Mononuclear cell (primary cell): ENCODE data around the gene GPR39. TPM values are rescaled to one million over a fixed set of nuclear protein-coding genes. Genes with fewer than 3 reads are reported as not detected.

Experiments used
- H3K27me3 ChIP-seq: 2 replicates; pipeline ENCODE4 v1.6.0; 2011; ENCODE audit warnings: low read length, control low read depth; ENCODE audit not compliant: insufficient read depth
- H3K4me1 ChIP-seq: 2 replicates; pipeline ENCODE4 v1.5.1; 2011; ENCODE audit warnings: mild to moderate bottlenecking, low read length, control low read depth; ENCODE audit not compliant: insufficient read depth
- H3K4me3 ChIP-seq: 2 replicates; pipeline ENCODE4 v1.5.1; 2011; ENCODE audit warnings: mild to moderate bottlenecking, low read length, moderate library complexity
- H3K9me3 ChIP-seq: 2 replicates; pipeline ENCODE4 v1.5.1; 2011; ENCODE audit warnings: low read depth, mild to moderate bottlenecking, control low read depth, low read length
- total RNA-seq: library from RNA; depleted of rRNA; stranded (reverse); fragments of >200 nt; gene quantifications from one replicate; pipeline ENCODE4 v1.2.3, GENCODE V29; 2012

Gene GPR39
- total RNA-seq, 1 donor = not detected

DNA sequence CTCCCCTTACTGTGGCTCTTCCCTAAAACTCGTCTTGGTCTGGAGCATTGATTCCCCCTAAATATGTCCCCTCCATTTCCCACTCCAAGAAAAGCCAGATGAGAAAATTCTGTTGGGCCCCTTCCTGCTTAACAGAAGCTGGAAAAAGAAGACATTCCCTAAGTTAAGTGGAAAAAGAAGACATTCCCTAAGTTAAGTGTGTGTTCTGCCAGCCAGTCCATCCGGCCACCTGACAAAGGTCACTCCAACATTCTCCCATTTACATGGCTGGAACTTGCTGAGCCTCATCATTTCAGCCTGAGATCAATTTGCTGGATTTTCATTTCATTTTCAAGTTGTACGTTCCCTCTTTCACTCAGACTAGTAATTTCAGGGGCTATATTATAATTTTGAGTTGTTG, 201.4 kb downstream of the GPR39 start:
- no peak overlapping the region for H3K4me3 ChIP-seq
- no peaks in the 10 kb centered on the region for H3K4me1 ChIP-seq
- no peaks in the 10 kb centered on the region for H3K27me3 ChIP-seq
- H3K9me3 ChIP-seq = no peaks in the 10 kb centered on the region

DNA sequence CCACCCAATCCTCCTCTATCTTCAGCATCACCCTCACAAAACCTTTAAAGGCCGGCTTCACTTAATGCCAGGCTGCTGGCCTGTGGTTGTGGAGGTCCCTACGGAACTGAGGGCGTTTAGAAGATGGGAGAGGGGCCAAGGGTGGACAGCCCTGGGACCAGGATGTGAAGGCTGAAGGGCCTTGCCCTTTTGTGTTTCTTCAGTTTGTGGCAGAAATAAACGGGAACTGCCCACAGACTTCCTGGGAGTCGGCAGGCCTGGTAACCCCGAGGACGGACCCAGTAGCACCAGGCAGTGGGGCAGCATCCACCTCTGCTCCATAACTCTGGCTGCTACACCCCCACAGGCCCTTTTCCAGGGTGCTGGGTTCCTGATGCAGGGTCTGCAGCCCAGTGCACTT, 202.1 kb downstream of the GPR39 start:
- no peaks in the 10 kb centered on the region for H3K9me3 ChIP-seq
- H3K4me1 ChIP-seq = no peaks in the 10 kb centered on the region
- no peak overlapping the region for H3K4me3 ChIP-seq
- H3K27me3 ChIP-seq = no peaks in the 10 kb centered on the region

DNA sequence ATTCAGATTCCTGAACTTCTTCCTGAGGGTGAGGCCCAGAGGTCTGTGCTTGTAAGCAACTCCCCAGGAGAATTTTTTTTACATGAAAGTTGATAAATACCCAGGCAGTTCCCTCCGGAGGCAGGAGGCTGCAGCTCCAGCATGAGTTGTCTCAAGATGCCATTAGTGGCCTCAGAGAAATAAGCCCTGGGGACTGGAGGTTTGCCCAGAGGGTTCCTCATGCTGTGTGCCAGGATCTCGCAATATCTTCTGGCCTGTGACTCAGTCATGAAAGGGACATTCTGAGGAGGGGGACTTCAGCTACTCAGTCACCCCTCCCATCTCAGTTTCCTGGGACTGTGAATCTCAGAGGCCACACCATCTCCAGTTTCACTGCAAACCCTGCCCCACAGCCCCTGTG, 203.5 kb downstream of the GPR39 start:
- Histone ChIP-seq H3K9me3 (no peaks in the 10 kb centered on the region), H3K4me3 (no peak overlapping the region), H3K27me3 (no peaks in the 10 kb centered on the region), H3K4me1 (no peaks in the 10 kb centered on the region)

DNA sequence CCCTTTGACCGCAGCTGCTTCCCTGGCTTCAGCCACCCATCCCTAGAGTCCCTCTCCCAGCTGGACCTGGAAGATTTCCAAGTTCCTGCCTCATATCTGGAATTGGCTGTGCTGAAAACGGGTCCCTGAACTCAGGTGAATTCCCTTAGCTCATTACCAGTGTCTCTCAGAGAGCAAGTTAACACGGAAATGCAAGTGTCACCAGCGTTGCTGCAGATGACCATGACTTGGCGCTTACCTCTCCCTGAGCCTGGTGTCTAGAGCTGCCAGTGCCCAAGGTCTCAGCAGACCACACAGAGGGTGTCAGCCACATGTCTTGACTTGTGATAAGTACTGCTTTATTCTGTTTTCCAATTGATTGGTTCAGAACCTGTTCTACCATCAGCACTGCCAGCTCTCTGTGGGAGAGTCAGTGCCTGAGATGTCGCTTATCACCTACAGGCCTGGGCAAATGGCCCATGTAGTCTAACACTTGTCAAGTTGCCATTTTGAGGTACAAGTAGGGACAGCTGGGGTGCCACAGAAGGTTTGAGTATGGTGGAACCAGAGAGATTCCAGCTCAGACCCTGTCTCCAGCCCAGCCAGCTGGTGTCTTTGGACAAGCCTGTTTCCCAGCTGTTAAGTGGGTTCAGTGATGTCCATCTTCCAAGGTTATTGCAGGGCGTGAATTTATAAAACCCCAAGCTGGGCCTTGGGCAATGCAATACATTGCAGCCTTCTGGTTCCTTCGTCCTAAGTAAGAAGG, 204.7 kb downstream of the GPR39 start:
- Histone ChIP-seq H3K9me3 (no peaks in the 10 kb centered on the region), H3K4me1 (no peaks in the 10 kb centered on the region), H3K27me3 (no peaks in the 10 kb centered on the region), H3K4me3 (no peak overlapping the region)

DNA sequence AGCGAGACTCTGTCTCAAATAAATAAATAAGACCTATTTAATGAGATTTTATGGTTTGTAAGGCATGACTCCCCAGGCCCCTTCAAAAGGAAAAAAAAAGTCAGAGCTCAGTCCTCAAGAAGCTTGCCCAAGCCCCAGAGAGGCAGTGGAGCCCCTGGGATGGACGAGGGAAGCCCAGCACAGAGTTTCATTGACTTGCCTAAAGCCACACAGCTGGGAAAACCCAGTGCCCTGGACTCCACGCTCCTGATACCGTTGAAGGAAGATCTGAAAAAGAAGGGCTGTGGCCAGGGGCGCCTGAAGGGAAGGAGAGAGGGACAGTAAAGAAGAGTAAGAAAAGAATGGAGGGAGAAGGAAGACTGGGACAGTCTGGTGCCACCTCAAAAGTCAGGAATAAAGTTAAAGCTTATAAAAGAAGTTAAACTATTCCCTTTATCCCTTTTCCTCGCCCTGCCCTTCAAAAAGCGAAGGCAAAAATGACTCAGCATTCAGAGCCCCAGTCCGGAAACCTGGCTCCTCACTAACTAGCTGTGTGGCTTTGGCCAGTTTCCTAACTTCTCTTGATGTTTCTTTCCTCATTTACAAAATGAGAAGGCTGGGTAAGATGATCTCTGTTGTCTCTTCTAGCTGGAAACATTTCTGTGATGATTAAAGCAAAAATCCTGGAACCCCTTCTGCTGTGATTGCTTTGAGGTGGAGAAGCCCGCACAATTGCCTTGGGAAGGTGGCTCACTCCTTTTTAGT, 206.7 kb downstream of the GPR39 start:
- H3K27me3 ChIP-seq = no peaks in the 10 kb centered on the region
- H3K9me3 ChIP-seq = no peaks in the 10 kb centered on the region
- no peaks in the 10 kb centered on the region for H3K4me1 ChIP-seq
- H3K4me3 ChIP-seq = no peak overlapping the region

DNA sequence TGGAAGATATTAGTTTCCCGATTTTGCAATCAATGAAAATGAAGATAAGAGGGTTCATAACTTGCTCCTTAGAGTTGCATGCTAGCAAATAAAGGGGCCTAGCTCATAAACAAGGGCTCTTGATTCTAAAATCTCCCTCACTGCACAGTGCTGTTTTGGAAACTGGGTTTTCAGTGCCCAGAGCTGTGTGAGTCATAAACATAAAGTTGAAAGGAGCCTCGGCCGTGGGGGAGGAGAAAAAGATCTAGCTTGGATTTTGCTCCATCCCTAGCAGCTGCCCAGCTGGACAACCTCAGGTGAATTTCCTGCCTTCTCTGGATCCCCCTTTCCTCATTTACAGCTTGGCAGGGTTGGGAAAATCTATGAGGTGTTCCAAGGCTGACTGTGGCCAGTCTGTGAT, 210.9 kb downstream of the GPR39 start:
- Histone ChIP-seq H3K4me1 (no peaks in the 10 kb centered on the region), H3K27me3 (no peaks in the 10 kb centered on the region), H3K9me3 (no peaks in the 10 kb centered on the region), H3K4me3 (no peak overlapping the region)

DNA sequence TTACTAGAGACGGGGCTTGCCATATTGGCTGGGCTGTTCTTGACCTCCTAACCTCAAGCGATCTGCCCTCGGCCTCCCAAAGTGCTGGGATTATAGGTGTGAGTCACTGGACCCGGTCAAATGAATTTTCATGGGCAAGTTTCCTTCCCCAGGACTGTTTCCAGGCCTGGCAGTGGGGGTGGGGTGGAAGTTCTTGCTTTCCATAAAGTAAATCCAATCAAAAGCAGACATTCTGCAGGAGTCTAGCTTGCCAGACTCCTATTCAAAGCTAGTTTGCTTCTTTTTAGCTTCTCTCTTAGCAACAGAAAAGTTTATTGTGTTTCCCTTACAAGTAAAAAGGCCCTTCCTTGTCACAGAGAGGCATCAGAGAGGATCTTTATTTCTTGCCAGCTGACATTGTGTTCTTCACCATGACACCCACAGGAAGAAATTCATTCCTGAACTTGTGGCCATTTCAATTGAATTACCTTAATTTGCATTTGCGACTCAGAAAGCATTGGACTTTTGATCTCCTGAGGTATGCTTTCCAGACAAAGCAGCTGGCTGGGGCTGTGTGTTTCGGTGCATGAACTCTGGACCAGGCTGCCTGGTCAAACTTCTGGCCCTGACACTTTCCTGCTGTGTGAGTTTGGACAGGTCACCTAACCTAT, 215.5 kb downstream of the GPR39 start:
- no peak overlapping the region for H3K4me3 ChIP-seq
- no peaks in the 10 kb centered on the region for H3K27me3 ChIP-seq
- no peaks in the 10 kb centered on the region for H3K4me1 ChIP-seq
- no peaks in the 10 kb centered on the region for H3K9me3 ChIP-seq

DNA sequence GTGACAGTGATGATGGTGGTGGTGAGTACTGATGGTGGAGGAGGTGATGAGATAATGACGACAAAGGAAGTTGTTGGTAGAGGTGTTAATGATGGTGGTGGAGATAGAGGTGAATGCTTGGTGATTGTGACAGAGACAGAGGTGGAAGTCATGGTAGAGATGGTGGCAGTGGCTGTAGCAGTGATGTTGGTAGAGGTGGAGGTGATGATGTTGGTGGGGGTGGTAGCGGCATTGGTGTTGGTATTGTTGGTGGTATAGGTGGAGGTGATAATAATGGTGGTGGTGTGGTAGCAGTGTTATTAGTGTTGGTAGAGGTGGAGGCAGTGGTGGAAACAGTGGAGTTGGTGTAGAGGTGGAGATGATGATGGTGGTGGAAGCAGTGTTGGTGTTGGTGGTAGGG, 217.0 kb downstream of the GPR39 start:
- H3K4me3 ChIP-seq = no peak overlapping the region
- no peaks in the 10 kb centered on the region for H3K27me3 ChIP-seq
- H3K9me3 ChIP-seq = no peaks in the 10 kb centered on the region
- no peaks in the 10 kb centered on the region for H3K4me1 ChIP-seq

DNA sequence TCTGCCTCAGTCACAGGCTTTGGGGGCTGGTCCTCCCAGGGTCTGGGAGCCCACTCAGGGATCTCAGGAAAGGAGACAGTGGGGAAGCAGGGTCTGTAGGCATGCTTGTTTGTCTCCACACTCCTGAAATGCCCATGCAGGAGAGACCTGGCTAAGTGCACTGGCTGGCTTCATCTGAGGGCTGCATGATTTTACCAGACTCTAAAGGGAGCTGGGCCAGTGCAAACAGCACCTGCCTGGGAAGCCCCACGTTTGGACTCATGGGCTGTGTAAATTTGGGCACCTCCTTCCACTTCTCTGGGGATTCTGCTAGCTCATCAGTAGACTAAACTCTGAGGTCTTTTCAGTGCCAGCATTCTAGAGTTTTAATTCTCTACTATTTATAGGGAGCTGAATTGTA, 219.7 kb downstream of the GPR39 start:
- Histone ChIP-seq H3K4me1 (no peaks in the 10 kb centered on the region), H3K4me3 (no peak overlapping the region), H3K27me3 (no peaks in the 10 kb centered on the region), H3K9me3 (no peaks in the 10 kb centered on the region)

DNA sequence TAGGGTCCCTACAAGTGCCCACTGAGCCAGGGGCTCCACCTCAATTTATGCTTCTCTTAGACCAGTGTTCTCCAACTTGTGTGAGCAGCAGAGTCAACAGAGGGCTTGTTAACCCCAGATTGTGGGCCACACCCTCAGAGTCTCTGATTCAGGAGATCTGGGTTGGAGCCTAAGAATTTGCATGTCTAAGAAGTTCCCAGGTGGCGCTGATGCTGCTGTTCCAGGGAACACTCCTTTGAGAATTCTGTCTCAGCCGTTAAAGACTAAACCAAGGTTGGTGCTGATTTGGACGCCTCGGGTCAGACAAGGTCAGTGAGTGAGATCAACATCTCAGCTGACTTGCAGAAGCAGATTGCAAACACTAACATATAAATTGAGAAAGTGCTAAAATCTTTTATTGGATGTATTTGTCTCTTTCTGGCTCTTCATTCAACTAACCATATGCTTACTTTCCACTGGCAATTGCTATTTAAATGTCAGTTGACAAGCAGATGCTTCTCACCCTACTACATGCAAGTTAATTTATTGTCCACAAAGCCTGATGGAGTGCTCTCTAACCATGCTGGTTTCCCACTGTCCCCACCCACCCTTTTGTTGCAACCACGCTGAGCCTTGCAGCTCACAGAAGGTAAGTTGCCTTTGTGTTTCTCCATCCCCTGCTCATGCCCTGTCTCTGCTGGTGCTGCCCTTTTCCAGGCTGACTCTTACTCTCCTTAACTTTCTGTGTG, 221.9 kb downstream of the GPR39 start:
- Histone ChIP-seq H3K27me3 (no peaks in the 10 kb centered on the region), H3K4me3 (no peak overlapping the region), H3K9me3 (no peaks in the 10 kb centered on the region), H3K4me1 (no peaks in the 10 kb centered on the region)

DNA sequence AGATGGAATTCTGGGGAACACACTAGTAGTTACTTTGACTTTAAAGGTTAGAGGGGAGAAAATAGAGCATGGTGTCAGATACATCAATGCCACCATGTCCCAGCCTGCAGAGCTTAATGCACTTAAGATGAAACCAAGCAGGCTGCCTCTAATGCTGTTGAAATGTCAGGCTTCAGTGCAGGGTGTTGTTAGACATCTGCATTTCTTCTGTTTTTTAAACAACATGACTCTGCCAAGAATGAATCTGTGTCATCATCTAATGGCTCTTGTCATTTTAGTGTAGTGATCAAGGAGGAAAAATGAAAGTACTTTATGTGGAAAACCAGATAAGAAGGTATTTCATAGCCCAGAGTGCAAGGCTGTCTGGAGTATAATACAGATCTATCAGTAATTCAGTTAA, 223.5 kb downstream of the GPR39 start:
- H3K27me3 ChIP-seq = no peaks in the 10 kb centered on the region
- no peaks in the 10 kb centered on the region for H3K4me1 ChIP-seq
- H3K9me3 ChIP-seq = no peaks in the 10 kb centered on the region
- no peak overlapping the region for H3K4me3 ChIP-seq

DNA sequence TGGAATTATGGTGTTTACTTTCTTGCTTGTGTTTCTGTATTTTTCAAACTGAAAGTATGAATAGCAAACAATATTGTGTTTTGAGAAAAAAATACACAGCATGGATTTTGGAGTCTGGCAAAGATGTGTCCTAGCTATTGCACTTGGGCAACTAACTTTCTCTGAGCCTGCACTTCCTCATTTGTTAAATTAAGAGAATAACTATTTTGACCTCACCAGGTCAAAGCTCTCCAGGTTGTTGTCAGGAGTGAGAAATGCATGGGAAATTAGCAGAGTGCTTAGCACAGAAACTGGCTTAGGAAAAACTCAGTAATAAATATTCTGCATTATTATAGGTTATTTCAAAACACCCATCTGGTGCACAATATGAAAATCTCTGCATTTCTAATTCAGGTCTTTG, 225.2 kb downstream of the GPR39 start:
- Histone ChIP-seq H3K4me3 (no peak overlapping the region), H3K9me3 (no peaks in the 10 kb centered on the region), H3K4me1 (peaks cover 4% of the 10 kb centered on the region), H3K27me3 (no peaks in the 10 kb centered on the region)

DNA sequence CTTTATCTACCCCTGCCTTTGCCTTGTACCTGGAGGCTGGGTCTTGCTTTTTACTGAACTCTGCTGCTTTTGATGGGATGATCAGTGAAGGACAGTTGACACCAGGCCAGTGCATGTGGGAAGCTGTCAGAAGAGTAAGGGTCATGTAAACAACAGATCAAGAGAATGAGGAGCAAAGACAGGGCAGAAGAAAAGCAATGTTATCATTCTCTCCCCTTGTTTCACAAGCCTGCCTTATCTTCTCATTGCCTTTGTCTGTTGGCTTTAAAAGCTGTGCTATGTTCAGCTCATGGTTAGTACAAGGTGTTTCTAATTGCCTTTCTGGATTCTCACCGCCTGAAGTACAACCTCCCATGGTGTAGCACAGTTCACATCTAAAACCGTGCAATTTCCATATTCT, 225.8 kb downstream of the GPR39 start:
- Histone ChIP-seq H3K4me1 (peaks cover 4% of the 10 kb centered on the region), H3K4me3 (no peak overlapping the region), H3K27me3 (no peaks in the 10 kb centered on the region), H3K9me3 (no peaks in the 10 kb centered on the region)

DNA sequence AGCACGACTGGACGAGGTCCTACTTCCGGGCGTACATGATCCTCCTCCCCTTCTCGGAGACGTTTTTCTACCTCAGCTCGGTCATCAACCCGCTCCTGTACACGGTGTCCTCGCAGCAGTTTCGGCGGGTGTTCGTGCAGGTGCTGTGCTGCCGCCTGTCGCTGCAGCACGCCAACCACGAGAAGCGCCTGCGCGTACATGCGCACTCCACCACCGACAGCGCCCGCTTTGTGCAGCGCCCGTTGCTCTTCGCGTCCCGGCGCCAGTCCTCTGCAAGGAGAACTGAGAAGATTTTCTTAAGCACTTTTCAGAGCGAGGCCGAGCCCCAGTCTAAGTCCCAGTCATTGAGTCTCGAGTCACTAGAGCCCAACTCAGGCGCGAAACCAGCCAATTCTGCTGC, 228.6 kb downstream of the GPR39 start:
- Histone ChIP-seq H3K4me1 (peaks cover 4% of the 10 kb centered on the region), H3K4me3 (no peak overlapping the region), H3K9me3 (no peaks in the 10 kb centered on the region), H3K27me3 (no peaks in the 10 kb centered on the region)
